Measurements from ENCODE around the gene MORN5.

DNA sequence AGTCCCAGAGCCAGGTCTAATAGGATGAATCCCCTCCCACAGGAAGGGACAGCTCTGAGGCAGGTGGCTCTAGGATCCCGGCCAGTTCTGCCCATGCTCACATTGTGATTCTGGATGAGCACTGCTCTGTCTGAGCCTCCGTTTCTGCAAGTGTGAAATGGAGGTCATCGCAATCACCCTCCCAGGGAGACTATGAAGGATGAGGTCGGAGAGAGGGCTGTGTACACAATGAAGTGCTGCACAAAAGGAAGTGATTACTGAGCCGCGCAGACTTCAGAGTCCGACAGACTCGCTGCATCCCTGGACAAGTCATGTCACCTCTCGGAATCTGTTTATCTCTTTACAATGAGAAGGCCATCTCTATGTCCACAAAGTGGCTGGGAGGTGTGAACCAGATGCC lies 47.4 kb downstream of the MORN5 start:
- no peak for TF ChIP-seq YY1 (IDR thresholded peaks at IDR 0.05)
- TF ChIP-seq CTCF (IDR thresholded peaks at IDR 0.05; ENCODE audit: low read depth, low read length, missing input control) = no peak
- TF ChIP-seq TAF1 (conservative IDR thresholded peaks at IDR 0.05) = no peak
- TF ChIP-seq, protein P1, sequence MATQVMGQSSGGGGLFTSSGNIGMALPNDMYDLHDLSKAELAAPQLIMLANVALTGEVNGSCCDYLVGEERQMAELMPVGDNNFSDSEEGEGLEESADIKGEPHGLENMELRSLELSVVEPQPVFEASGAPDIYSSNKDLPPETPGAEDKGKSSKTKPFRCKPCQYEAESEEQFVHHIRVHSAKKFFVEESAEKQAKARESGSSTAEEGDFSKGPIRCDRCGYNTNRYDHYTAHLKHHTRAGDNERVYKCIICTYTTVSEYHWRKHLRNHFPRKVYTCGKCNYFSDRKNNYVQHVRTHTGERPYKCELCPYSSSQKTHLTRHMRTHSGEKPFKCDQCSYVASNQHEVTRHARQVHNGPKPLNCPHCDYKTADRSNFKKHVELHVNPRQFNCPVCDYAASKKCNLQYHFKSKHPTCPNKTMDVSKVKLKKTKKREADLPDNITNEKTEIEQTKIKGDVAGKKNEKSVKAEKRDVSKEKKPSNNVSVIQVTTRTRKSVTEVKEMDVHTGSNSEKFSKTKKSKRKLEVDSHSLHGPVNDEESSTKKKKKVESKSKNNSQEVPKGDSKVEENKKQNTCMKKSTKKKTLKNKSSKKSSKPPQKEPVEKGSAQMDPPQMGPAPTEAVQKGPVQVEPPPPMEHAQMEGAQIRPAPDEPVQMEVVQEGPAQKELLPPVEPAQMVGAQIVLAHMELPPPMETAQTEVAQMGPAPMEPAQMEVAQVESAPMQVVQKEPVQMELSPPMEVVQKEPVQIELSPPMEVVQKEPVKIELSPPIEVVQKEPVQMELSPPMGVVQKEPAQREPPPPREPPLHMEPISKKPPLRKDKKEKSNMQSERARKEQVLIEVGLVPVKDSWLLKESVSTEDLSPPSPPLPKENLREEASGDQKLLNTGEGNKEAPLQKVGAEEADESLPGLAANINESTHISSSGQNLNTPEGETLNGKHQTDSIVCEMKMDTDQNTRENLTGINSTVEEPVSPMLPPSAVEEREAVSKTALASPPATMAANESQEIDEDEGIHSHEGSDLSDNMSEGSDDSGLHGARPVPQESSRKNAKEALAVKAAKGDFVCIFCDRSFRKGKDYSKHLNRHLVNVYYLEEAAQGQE (IDR thresholded peaks at IDR 0.05) = no peak
- TF ChIP-seq, protein P2, sequence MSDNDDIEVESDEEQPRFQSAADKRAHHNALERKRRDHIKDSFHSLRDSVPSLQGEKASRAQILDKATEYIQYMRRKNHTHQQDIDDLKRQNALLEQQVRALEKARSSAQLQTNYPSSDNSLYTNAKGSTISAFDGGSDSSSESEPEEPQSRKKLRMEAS (IDR thresholded peaks at IDR 0.05) = no peak
- TF ChIP-seq JUND (IDR thresholded peaks at IDR 0.05) = no peak

All from liver (tissue), 3 donors.